OCI-LY1 (cell line): ENCODE results near the gene GSTO1.

Experiments
- H2AFZ ChIP-seq: fragments of 200-600 bp; sonication (generic), shearing (Covaris generic); 2 replicates; pipeline ENCODE4 v1.6.0; 2014; ENCODE audit warnings: antibody characterized with exemption, mild to moderate bottlenecking, low read length
- H3F3A ChIP-seq: fragments of 200-600 bp; sonication (generic), shearing (Covaris generic); 2 replicates; pipeline ENCODE4 v1.6.0; 2014; ENCODE audit warnings: mild to moderate bottlenecking, antibody characterized with exemption, low read length, moderate library complexity; ENCODE audit not compliant: insufficient read depth
- H3K27ac ChIP-seq: fragments of 200-600 bp; sonication (generic); 2 replicates; pipeline ENCODE4 v1.5.1; 2014; ENCODE audit warnings: low read length, mixed run types, mild to moderate bottlenecking, low read depth; ENCODE audit not compliant: poor library complexity, severe bottlenecking
- H3K27me3 ChIP-seq: fragments of 200-600 bp; sonication (generic); 2 replicates; pipeline ENCODE4 v1.6.0; 2014; ENCODE audit warnings: antibody characterized with exemption, mild to moderate bottlenecking, low read length, moderate library complexity; ENCODE audit not compliant: insufficient read depth
- H3K36me3 ChIP-seq: fragments of 200-600 bp; sonication (generic); 2 replicates; pipeline ENCODE4 v1.6.1; 2014; ENCODE audit warnings: mild to moderate bottlenecking, antibody characterized with exemption, low read length, moderate library complexity, mixed read lengths; ENCODE audit not compliant: insufficient read depth
- H3K4me1 ChIP-seq: fragments of 200-600 bp; sonication (generic); 2 replicates; pipeline ENCODE4 v1.5.1; 2014; ENCODE audit warnings: mild to moderate bottlenecking, low read length, moderate library complexity; ENCODE audit not compliant: insufficient read depth, severe bottlenecking
- H3K4me2 ChIP-seq: fragments of 200-600 bp; sonication (generic), shearing (Covaris generic); 2 replicates; pipeline ENCODE4 v1.6.1; 2014; ENCODE audit warnings: low read length
- H3K4me3 ChIP-seq: fragments of 200-600 bp; sonication (generic); 2 replicates; pipeline ENCODE4 v1.5.1; 2014; ENCODE audit warnings: low read length, low read depth, mild to moderate bottlenecking, mixed read lengths; ENCODE audit not compliant: poor library complexity, severe bottlenecking
- H3K79me2 ChIP-seq: fragments of 200-600 bp; shearing (Covaris generic); 2 replicates; pipeline ENCODE4 v1.6.1; 2016; ENCODE audit warnings: mixed run types, low read length, mixed read lengths; ENCODE audit not compliant: insufficient read depth
- H3K9ac ChIP-seq: fragments of 200-600 bp; sonication (generic), shearing (Covaris generic); 2 replicates; pipeline ENCODE4 v1.6.1; 2014; ENCODE audit warnings: mild to moderate bottlenecking, low read length, mixed read lengths
- H3K9me2 ChIP-seq: fragments of 200-600 bp; sonication (generic), shearing (Covaris generic); 2 replicates; pipeline ENCODE4 v1.6.1; 2014; ENCODE audit warnings: low read depth, mild to moderate bottlenecking, low read length, mixed read lengths
- H3K9me3 ChIP-seq: fragments of 200-600 bp; shearing (Covaris generic); 2 replicates; pipeline ENCODE4 v1.6.1; 2014; ENCODE audit warnings: low read length, mixed read lengths
- H4K20me1 ChIP-seq: fragments of 200-600 bp; sonication (generic), shearing (Covaris generic); 2 replicates; pipeline ENCODE4 v1.6.0; 2016; ENCODE audit warnings: mild to moderate bottlenecking, low read length; ENCODE audit not compliant: insufficient read depth
- CTCF ChIP-seq: fragments of 200-600 bp; sonication (generic), shearing (Covaris generic); IDR thresholded peaks from 2 replicates; pipeline ENCODE4 v1.5.1; 2017; ENCODE audit warnings: mild to moderate bottlenecking, antibody characterized with exemption, low read length, moderate library complexity, mixed read lengths
- EZH2 ChIP-seq: fragments of 200-600 bp; sonication (generic), shearing (Covaris generic); IDR thresholded peaks from 2 replicates; pipeline ENCODE4 v1.8.0; 2017; ENCODE audit warnings: borderline replicate concordance, mixed run types, mild to moderate bottlenecking, antibody characterized with exemption, low read length, moderate library complexity, mixed read lengths

Gene GSTO1

DNA sequence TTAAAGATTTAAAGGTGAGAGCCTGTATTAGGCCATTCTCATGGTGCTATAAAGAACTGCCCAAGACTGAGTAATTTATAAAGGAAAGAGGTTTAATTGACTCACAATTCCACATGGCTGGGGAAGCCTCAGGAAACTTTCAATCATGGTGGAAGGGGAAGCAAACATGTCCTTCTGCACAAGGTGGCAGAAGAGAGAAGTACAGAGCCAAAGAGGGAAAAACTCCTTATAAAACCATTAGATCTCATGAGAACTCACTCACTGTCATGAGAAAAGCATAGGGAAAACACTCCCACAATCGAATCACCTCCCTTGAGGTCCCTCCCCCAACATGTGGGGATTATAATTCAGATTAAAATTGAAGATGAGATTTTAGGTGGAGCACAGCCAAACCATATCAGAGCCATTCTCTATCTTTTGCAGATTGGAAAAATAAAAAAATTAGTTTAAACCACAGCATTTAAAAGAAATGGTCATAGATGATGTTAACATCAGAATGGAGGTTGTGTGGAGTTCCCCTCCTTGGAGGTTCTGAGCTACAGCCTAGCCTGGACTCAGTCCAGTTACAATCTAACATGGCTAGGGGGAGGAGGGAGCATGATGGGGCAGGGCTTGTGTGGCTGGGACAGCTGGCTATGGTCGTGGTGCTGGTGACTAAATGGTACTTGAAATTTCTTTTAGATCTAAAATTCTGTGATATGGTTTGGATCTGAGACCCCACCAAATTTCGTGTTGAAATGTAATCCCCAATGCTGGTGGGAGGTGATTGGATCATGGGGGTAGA, 47.4 kb downstream of the GSTO1 start:
- Histone ChIP-seq H3K27ac (no peak overlapping the region), H3K4me2 (no peak overlapping the region), H4K20me1 (no peaks in the 10 kb centered on the region), H3K36me3 (no peaks in the 10 kb centered on the region; the same call in 1 of the 2 replicates), H3F3A (no peaks in the 10 kb centered on the region), H3K4me1 (no peaks in the 10 kb centered on the region), H3K27me3 (peaks cover 3% of the 10 kb centered on the region; the same call in 1 of the 2 replicates), H3K9me3 (no peaks in the 10 kb centered on the region), H3K9me2 (no peaks in the 10 kb centered on the region), H3K9ac (no peak overlapping the region), H2AFZ (no peak overlapping the region), H3K4me3 (no peak overlapping the region), H3K79me2 (no peaks in the 10 kb centered on the region)
- TF ChIP-seq EZH2 (no peak), CTCF (no peak)

DNA sequence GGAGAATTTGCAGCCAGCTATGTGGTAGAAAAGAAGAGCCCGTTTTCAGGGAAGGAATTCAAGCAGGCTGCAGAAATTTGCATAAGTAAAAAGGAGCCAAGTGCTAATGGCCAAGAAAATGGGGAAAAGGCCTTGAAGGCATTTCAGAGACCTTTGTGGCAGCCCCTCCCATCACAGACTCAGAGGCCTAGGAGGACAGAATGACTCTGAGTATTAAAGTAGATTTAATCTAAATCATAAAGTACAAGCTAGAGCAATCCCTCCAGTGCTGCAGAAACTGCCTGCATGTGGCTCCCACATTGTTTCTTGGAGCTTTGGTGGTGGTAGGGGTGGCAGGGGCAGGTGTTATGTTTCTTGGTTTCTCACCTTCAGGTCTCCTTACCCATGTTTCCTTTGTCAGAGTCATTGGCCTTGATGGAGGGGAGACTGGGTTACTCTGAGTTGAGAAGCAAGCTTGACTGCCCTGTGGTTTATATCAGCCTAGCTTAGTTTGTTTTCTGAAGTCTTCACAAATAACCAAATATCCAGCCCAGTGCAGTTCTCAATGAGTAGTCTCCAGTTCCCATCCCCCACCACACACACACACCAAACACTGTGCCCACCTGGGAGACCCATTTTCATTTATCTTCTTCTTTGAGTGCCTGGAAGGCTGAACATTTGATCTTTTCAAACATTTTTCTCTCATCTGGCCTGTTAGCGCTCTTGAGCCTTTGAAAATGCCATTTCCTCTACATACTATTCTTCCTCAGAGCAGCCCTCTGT, 49.1 kb downstream of the GSTO1 start:
- Histone ChIP-seq H3K9ac (no peak overlapping the region), H2AFZ (no peak overlapping the region), H4K20me1 (no peaks in the 10 kb centered on the region), H3K9me3 (no peaks in the 10 kb centered on the region), H3K27me3 (no peaks in the 10 kb centered on the region), H3K27ac (no peak overlapping the region), H3K79me2 (no peaks in the 10 kb centered on the region), H3K9me2 (no peaks in the 10 kb centered on the region), H3F3A (no peaks in the 10 kb centered on the region), H3K36me3 (no peaks in the 10 kb centered on the region; the same call in 1 of the 2 replicates), H3K4me3 (no peak overlapping the region), H3K4me2 (no peak overlapping the region), H3K4me1 (no peaks in the 10 kb centered on the region)
- TF ChIP-seq CTCF (no peak), EZH2 (no peak)

DNA sequence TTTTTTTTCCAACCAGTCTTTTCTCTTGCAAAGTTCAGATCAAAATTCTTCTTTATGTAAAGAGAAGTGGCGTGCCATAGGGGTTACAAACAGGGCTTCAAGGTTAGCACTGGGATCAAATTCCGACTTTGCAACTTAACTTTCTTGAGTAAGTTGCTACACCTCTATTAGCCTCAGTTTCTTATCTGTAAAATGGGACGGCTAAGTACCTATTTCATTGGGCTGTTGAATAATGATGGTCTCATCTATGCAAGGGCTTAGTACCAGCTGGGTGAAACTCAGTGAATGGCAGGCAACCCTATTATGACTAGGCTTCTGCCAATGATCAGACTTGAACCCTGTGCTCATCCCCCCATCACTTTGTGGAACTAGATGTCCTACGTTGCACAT, 49.7 kb downstream of the GSTO1 start:
- H3K36me3 ChIP-seq, result no peaks in the 10 kb centered on the region; the same call in 1 of the 2 replicates
- H3K4me2 ChIP-seq, result no peak overlapping the region
- no peak overlapping the region for H3K4me3 ChIP-seq
- no peaks in the 10 kb centered on the region for H3F3A ChIP-seq
- H4K20me1 ChIP-seq, result no peaks in the 10 kb centered on the region
- H3K9ac ChIP-seq, result no peak overlapping the region
- H3K9me2 ChIP-seq, result no peaks in the 10 kb centered on the region
- H3K79me2 ChIP-seq, result no peaks in the 10 kb centered on the region
- no peaks in the 10 kb centered on the region for H3K4me1 ChIP-seq
- H2AFZ ChIP-seq, result no peak overlapping the region
- TF ChIP-seq EZH2 (no peak), CTCF (no peak)
- no peaks in the 10 kb centered on the region for H3K27me3 ChIP-seq
- H3K27ac ChIP-seq, result no peak overlapping the region
- H3K9me3 ChIP-seq, result no peaks in the 10 kb centered on the region
